Measurements from ENCODE around the gene YJEFN3. TPM values are rescaled to one million over a fixed set of nuclear protein-coding genes. Genes with fewer than 3 reads are reported as not detected.

The YJEFN3 gene
- total RNA-seq, 1 experiment from 2014 or later = 16.6 TPM

DNA sequence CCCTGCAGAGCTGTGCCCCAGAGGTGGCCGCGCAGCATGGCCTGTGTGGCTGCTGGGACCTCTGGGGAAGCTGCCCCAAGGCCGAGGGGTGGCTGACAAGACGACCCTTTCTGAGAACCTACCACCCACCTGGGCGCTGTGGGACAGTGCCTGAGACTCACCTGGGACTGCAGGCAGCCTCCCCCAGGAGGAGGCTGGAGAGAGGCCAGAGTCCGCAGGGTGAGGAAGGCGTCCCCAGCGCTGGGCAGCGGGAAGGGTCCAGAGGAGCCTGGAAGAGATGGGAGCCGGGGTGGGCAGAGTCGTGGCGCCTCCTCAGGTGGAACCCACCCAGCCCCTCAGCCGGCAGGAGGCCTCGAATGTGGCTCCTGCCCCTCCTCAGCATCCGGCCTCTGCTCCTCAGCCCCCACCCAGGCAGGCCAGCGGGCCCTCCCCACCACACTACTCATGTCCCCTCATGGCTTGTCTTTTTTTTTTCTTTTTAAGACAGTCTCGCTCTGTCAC lies 34.7 kb downstream of the YJEFN3 start:
- TF ChIP-seq, protein P1, sequence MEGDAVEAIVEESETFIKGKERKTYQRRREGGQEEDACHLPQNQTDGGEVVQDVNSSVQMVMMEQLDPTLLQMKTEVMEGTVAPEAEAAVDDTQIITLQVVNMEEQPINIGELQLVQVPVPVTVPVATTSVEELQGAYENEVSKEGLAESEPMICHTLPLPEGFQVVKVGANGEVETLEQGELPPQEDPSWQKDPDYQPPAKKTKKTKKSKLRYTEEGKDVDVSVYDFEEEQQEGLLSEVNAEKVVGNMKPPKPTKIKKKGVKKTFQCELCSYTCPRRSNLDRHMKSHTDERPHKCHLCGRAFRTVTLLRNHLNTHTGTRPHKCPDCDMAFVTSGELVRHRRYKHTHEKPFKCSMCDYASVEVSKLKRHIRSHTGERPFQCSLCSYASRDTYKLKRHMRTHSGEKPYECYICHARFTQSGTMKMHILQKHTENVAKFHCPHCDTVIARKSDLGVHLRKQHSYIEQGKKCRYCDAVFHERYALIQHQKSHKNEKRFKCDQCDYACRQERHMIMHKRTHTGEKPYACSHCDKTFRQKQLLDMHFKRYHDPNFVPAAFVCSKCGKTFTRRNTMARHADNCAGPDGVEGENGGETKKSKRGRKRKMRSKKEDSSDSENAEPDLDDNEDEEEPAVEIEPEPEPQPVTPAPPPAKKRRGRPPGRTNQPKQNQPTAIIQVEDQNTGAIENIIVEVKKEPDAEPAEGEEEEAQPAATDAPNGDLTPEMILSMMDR (conservative IDR thresholded peaks at IDR 0.05) = no peak
- Mint-ChIP-seq H3K4me1 (peaks cover 5 to 9% of the 10 kb centered on the region in 2 experiments), H3K27ac (no peak overlapping the region), H3K9me3 (no peaks in the 10 kb centered on the region), H3K27me3 (ENCODE audit: low read depth) (no peaks in the 10 kb centered on the region), H3K36me3 (ENCODE audit: insufficient read depth in 1 of 3, low read depth in 3 of 3) (peaks cover 3 to 8% (median 8%) of the 10 kb centered on the region in 3 experiments), H3K4me3 (no peak overlapping the region)
- no peak for DNase-seq
- H3K4ac ChIP-seq (ENCODE audit: low read depth, low read length) = no peak overlapping the region
- H3T11ph ChIP-seq (ENCODE audit: low read length) = no peak overlapping the region
- H3K18ac ChIP-seq (ENCODE audit: insufficient read length, low read depth, low read length) = no peak overlapping the region
- H3K23ac ChIP-seq (ENCODE audit: insufficient read length, low read depth, low read length) = no peak overlapping the region
- no peak overlapping the region for H2AFZ ChIP-seq (ENCODE audit: low read length)
- H4K20me1 ChIP-seq (ENCODE audit: control insufficient read depth, insufficient read depth, insufficient read length) = no peaks in the 10 kb centered on the region
- H3K4me1 ChIP-seq (ENCODE audit: insufficient read depth, low read length) = no peaks in the 10 kb centered on the region; the same call in 1 of the 2 replicates
- no peak overlapping the region for H2BK15ac ChIP-seq (ENCODE audit: low read depth, low read length)
- no peak overlapping the region for H2BK20ac ChIP-seq (ENCODE audit: low read depth, low read length, poor library complexity, severe bottlenecking)
- H3K9me3 ChIP-seq (ENCODE audit: control insufficient read depth, low read depth, low read length) = no peaks in the 10 kb centered on the region
- H3K79me2 ChIP-seq (ENCODE audit: insufficient read depth, low read length) = no peaks in the 10 kb centered on the region
- no peak overlapping the region for H3K4me2 ChIP-seq (ENCODE audit: insufficient read depth, insufficient read length, low read length)
- H3K56ac ChIP-seq (ENCODE audit: insufficient read length, low read depth, low read length) = no peak overlapping the region
- no peak overlapping the region for H4K5ac ChIP-seq (ENCODE audit: insufficient read length, low read depth, low read length)
- H3K79me1 ChIP-seq (ENCODE audit: insufficient read depth, low read depth, low read length, poor library complexity, severe bottlenecking) = no peaks in the 10 kb centered on the region
- no CpG with 5 or more reads among the region's 17 CpGs for WGBS (ENCODE audit: extremely low coverage, insufficient read length, low lambda C conversion rate)
- H4K91ac ChIP-seq (ENCODE audit: insufficient read length, low read depth, low read length) = no peak overlapping the region
- H2BK12ac ChIP-seq (ENCODE audit: insufficient read length, low read depth, low read length) = no peak overlapping the region
- no peak overlapping the region for H2BK5ac ChIP-seq (ENCODE audit: insufficient read length, low read length)
- no peaks in the 10 kb centered on the region for H3K27me3 ChIP-seq (ENCODE audit: insufficient read depth, low read length)
- no peak overlapping the region for H3K27ac ChIP-seq (ENCODE audit: insufficient read length, low read depth, low read length)
- H3K23me2 ChIP-seq (ENCODE audit: insufficient read length, low read depth, low read length, poor library complexity, severe bottlenecking) = no peaks in the 10 kb centered on the region
- H3K9ac ChIP-seq (ENCODE audit: extremely low read depth, insufficient read length, low read length) = no peak overlapping the region
- no peak overlapping the region for H3K14ac ChIP-seq (ENCODE audit: insufficient read depth, low read length)
- no peak overlapping the region for H2BK120ac ChIP-seq (ENCODE audit: low read depth, low read length, poor library complexity, severe bottlenecking)
- H4K8ac ChIP-seq (replicated peaks; ENCODE audit: insufficient read length, low read depth, low read length) = no peak overlapping the region
- H2AK5ac ChIP-seq (ENCODE audit: insufficient read length, low read length) = no peak overlapping the region

Measured in H9 (cell line).